HepG2 (cell line): ENCODE data around the gene FOXA1. TPM values are rescaled to one million over a fixed set of nuclear protein-coding genes. Genes with fewer than 3 reads are reported as not detected.

Source experiments
- ATAC-seq: fragments of 200-7000 bp; cut with Tn5 transposase; 3 replicates; pipeline ENCODE4 v1.9.1; 2020; ENCODE audit warnings: mild to moderate bottlenecking, moderate library complexity
- BruUV-seq: library from RNA; stranded (reverse); fragments of 400-500 nt; replicated peaks from 2 replicates; lab custom pipeline; 2021; lab: Mats Ljungman, UMichigan
- CTCF ChIA-PET: fragments of 300-600 bp; formaldehyde crosslinking; extraction: SDS; loops from one replicate; lab custom pipeline; 2021; ENCODE audit warnings: low total read pairs, inconsistent platforms, low intra/inter-chr PET ratio; lab: Yijun Ruan, JAX
- POLR2A ChIA-PET: fragments of 350-600 bp; sonication (Branson Sonifier 250); formaldehyde crosslinking; loops from one replicate; lab custom pipeline; 2020; ENCODE audit warnings: antibody characterized with exemption, inconsistent platforms; lab: Yijun Ruan, JAX
- DNase-seq: peaks from one replicate; pipeline ENCODE4 v3.0.0-alpha.2; 2015; ENCODE audit warnings: low spot score
- FAIRE-seq: peaks from 3 replicates; lab custom pipeline; 2011; peaks lifted over from hg19 to GRCh38; lab: Jason Lieb, UNC
- H2AFZ ChIP-seq: one replicate; pipeline ENCODE4 v1.6.1; 2011; ENCODE audit warnings: low read length, inconsistent platforms
- H3K27ac ChIP-seq: fragments of 300-600 bp; 3 replicates; pipeline ENCODE4 v1.8.0; 2011; ENCODE audit warnings: mixed run types, mild to moderate bottlenecking, mixed read lengths, low read length, inconsistent platforms; ENCODE audit not compliant: insufficient read depth; ENCODE audit errors: extremely low read length
- H3K27me3 ChIP-seq, 2 experiments: fragments of 200-600 bp in 1 of 2; 2 replicates in 1 of 2; 3 replicates in 1 of 2; pipeline versions ENCODE4 v1.6.0 to v1.8.0; 2011; ENCODE audit warnings: low read length in 2 of 2, mild to moderate bottlenecking in 2 of 2, moderate library complexity in 2 of 2, inconsistent platforms in 1 of 2; ENCODE audit not compliant: insufficient read depth in 2 of 2, control insufficient read depth in 1 of 2
- H3K36me3 ChIP-seq, 2 experiments: fragments of 200-600 bp in 1 of 2; replicated peaks in 1 of 2; 2 replicates in 1 of 2; 3 replicates in 1 of 2; pipeline versions ENCODE4 v1.5.1 to v1.8.0; 2011; ENCODE audit warnings: low read length in 2 of 2, inconsistent platforms in 1 of 2; ENCODE audit not compliant: insufficient read depth in 2 of 2, control insufficient read depth in 1 of 2
- H3K4me1 ChIP-seq: 2 replicates; pipeline ENCODE4 v1.5.1; 2012; ENCODE audit warnings: low read length, inconsistent platforms; ENCODE audit not compliant: insufficient read depth
- H3K4me2 ChIP-seq: 2 replicates; pipeline ENCODE4 v1.6.0; 2011; ENCODE audit warnings: low read depth, low read length, inconsistent platforms
- H3K4me3 ChIP-seq, 3 experiments: fragments of 200-600 bp in 1 of 3; sonication (generic), shearing (Covaris generic) in 1 of 3; replicated peaks in 1 of 3; 2 replicates each; pipeline ENCODE4 v1.5.1; 2011 to 2016; ENCODE audit warnings: low read length in 3 of 3, inconsistent platforms in 2 of 3, low read depth in 2 of 3, mild to moderate bottlenecking in 2 of 3, control low read depth in 1 of 3, mixed read lengths in 1 of 3; ENCODE audit not compliant: insufficient read depth in 1 of 3
- H3K79me2 ChIP-seq: one replicate; pipeline ENCODE4 v1.6.1; 2011; ENCODE audit warnings: low read length, inconsistent platforms; ENCODE audit not compliant: insufficient read depth
- H3K9ac ChIP-seq: 2 replicates; pipeline ENCODE4 v1.6.0; 2011; ENCODE audit warnings: mild to moderate bottlenecking, low read depth, low read length, inconsistent platforms; ENCODE audit not compliant: insufficient read depth
- H3K9me3 ChIP-seq: 2 replicates; pipeline ENCODE4 v1.5.1; 2012; ENCODE audit warnings: mild to moderate bottlenecking, low read length
- H4K20me1 ChIP-seq: 2 replicates; pipeline ENCODE4 v1.6.0; 2011; ENCODE audit warnings: inconsistent platforms, mild to moderate bottlenecking, low read length, moderate library complexity; ENCODE audit not compliant: insufficient read depth
- CHCHD3 ChIP-seq: sonication (generic); formaldehyde crosslinking; IDR thresholded peaks from 2 replicates; pipeline ENCODE4 v1.8.0; 2022; ENCODE audit warnings: mild to moderate bottlenecking, missing genetic modification reagents, moderate library complexity
- MLLT10 ChIP-seq: sonication (generic); formaldehyde crosslinking; IDR thresholded peaks from 2 replicates; pipeline ENCODE4 v1.4.0; 2020; ENCODE audit warnings: missing genetic modification reagents
- NFE2L2 ChIP-seq: fragments of 150-350 bp; IDR thresholded peaks from 2 replicates; pipeline ENCODE4 v1.6.1; 2014; ENCODE audit warnings: low read length
- NFRKB ChIP-seq: fragments of 450-650 bp; IDR thresholded peaks from 2 replicates; pipeline ENCODE4 v1.6.1; 2017
- NR1H2 ChIP-seq: sonication (generic); formaldehyde crosslinking; IDR thresholded peaks from 2 replicates; pipeline ENCODE4 v1.8.1; 2022; ENCODE audit warnings: low read depth, missing genetic modification reagents, borderline replicate concordance
- PTBP1 ChIP-seq: fragments of 200-400 bp; formaldehyde crosslinking; IDR thresholded peaks from 2 replicates; pipeline ENCODE4 v1.6.1; 2018; ENCODE audit warnings: low read length, low read depth; ENCODE audit not compliant: poor library complexity, severe bottlenecking
- RFX3 ChIP-seq: IDR thresholded peaks from 2 replicates; pipeline ENCODE4 v1.6.1; 2016; ENCODE audit warnings: missing biosample characterization, missing genetic modification reagents
- SRSF4 ChIP-seq: fragments of 200-400 bp; formaldehyde crosslinking; IDR thresholded peaks from one replicate; pipeline ENCODE4 v1.6.1; 2018; ENCODE audit warnings: mild to moderate bottlenecking, low read depth, low read length, moderate library complexity; ENCODE audit not compliant: poor library complexity, severe bottlenecking
- ZNF607 ChIP-seq: sonication (generic); formaldehyde crosslinking; IDR thresholded peaks from 2 replicates; pipeline ENCODE4 v1.5.1; 2020; ENCODE audit warnings: missing genetic modification reagents, mild to moderate bottlenecking, borderline replicate concordance
- ZSCAN29 ChIP-seq: sonication (generic); formaldehyde crosslinking; conservative IDR thresholded peaks from 2 replicates; pipeline ENCODE4 v1.4.0; 2020; ENCODE audit warnings: mild to moderate bottlenecking, missing genetic modification reagents
- ZSCAN9 ChIP-seq: IDR thresholded peaks from 2 replicates; pipeline ENCODE4 v1.6.1; 2016; ENCODE audit warnings: borderline replicate concordance
- WGBS: methylation state at CpG from one replicate; pipeline ENCODE4 v1.1.6; 2017; ENCODE audit warnings: low lambda C conversion rate; 5-methylcytosine and 5-hydroxymethylcytosine counted together
- in situ Hi-C: cut with HindIII; loops from 2 replicates; pipeline ENCODE4 v1.10.0; 2017; ENCODE audit warnings: low pct_unique_long_range_greater_than_20kb; ENCODE audit not compliant: extremely low pct_ligation_motif_present
- intact Hi-C: fragments of 100-400 bp; cut with micrococcal nuclease; formaldehyde crosslinking; loops from one replicate; pipeline ENCODE4 v1.10.0; 2022; ENCODE audit not compliant: unreplicated experiment
- polyA plus RNA-seq, 8 experiments: library from polyadenylated mRNA; depleted of rRNA in 3 of 8; stranded (reverse) in 7 of 8; unstranded in 1 of 8; fragments of >200 nt; fragmentation: Illumina TruSeq in 4 of 8; extraction: Trizol in 4 of 8; gene quantifications; 2 replicates each; pipeline versions ENCODE4 v1.2.1 to v1.2.3, GENCODE V29; 2011 to 2016; ENCODE audit warnings: low read depth in 4 of 8, missing spikeins in 1 of 8, mixed read lengths in 1 of 8; ENCODE audit not compliant: insufficient read depth in 1 of 8
- total RNA-seq, 5 experiments: library from RNA; depleted of rRNA; stranded (reverse); fragments of >200 nt; fragmentation: Illumina TruSeq; extraction: Trizol; gene quantifications; 2 replicates each; pipeline ENCODE4 v1.2.3, GENCODE V29; 2016; ENCODE audit warnings: low read depth in 1 of 5
- TF ChIP-seq, protein P1 (sequence below): sonication (generic); formaldehyde crosslinking; IDR thresholded peaks from 2 replicates; pipeline ENCODE4 v1.4.0; 2020; ENCODE audit warnings: missing genetic modification reagents
- TF ChIP-seq, protein P2 (sequence below): sonication (generic); formaldehyde crosslinking; IDR thresholded peaks from 2 replicates; pipeline ENCODE4 v1.4.0; 2020; ENCODE audit warnings: mild to moderate bottlenecking, missing genetic modification reagents

FOXA1 gene
- total and polyA plus RNA-seq, 2 of the 13 experiments (the other 11 are each of a cell fraction or from before 2014, with no cell fraction given), result 43.4 to 58.6 TPM

DNA sequence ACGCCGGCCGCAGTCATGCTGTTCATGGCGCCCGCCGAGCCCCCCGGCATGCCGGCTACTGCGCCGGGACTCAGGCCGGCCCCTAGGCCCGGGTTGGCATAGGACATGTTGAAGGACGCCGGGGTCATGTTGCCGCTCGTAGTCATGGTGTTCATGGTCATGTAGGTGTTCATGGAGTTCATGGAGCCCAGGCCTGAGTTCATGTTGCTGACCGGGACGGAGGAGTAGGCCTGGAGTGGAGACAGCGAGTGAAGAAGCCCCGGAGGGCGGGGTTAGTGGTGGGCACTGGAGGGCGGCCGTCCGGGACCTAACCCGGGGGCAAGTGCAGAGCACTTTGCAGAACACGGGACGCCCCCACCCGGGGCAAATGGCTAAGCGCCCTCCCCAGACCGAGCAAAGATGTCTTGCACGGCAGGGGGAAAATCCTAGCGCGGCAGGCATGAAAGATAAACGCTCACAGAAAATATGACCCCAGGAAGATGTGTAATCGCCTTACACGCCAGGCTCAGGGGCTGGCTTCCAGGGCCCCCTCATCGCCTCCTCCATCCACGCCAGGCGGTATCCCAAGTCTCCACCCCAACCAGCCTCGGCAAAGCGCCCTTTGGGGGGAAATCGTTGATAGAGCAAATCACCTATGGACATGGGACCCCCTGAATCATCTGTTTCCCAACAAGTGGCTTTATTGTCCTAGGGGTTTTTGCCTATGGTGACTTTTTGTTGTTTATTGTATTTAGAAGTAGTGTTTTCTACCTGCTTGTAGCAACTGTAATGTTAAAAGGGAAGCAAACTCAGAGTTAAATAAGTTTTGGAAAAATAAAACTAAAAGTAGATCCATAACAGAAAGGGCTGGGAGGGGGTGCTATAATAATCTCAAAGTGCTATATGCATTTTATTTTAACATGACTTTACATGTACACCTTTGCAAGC lies 2.3 kb downstream of the FOXA1 start (continued):
- TF ChIP-seq, protein P1, sequence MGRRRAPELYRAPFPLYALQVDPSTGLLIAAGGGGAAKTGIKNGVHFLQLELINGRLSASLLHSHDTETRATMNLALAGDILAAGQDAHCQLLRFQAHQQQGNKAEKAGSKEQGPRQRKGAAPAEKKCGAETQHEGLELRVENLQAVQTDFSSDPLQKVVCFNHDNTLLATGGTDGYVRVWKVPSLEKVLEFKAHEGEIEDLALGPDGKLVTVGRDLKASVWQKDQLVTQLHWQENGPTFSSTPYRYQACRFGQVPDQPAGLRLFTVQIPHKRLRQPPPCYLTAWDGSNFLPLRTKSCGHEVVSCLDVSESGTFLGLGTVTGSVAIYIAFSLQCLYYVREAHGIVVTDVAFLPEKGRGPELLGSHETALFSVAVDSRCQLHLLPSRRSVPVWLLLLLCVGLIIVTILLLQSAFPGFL, result peak; percentile 58; the same call in 1 of the 2 replicates
- TF ChIP-seq NFRKB (no peak), NR1H2 (CRISPR knock-in tag) (no peak), MLLT10 (CRISPR knock-in tag) (0 out of 2 replicates have a peak, but pooled peaks have one; percentile 71)

DNA sequence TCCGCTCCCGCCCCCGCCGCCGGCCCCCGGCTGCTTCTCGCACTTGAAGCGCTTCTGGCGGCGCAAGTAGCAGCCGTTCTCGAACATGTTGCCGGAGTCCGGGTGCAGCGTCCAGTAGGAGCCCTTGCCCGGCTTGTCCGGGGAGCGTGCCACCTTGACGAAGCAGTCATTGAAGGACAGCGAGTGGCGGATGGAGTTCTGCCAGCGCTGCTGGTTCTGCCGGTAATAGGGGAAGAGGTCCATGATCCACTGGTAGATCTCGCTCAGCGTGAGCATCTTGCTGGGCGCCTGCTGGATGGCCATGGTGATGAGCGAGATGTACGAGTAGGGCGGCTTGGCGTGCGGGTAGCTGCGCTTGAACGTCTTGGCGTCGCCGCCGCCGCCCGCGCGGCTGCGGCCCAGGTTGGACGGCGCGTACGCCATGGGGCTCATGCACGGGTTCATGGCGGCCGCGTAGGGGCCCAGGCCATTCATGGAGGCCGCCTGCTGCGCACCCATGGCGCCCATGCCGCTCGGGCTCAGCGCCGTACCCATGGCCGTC lies 3.0 kb downstream of the FOXA1 start:
- H3K4me3 ChIP-seq, result no peak overlapping the region; a peak in 1 of 6 replicates
- FAIRE-seq (no peak), ATAC-seq (no peak), DNase-seq (no peak)
- POLR2A ChIA-PET, result interaction anchor here (1.0 kb wide), 1 partner anchor 45 kb away, joined by 4 read pairs; no protein-coding TSS in a partner anchor
- H3K36me3 ChIP-seq, result peaks cover 9 to 14% of the 10 kb centered on the region in 2 experiments
- H3K9me3 ChIP-seq, result no peaks in the 10 kb centered on the region
- H3K27me3 ChIP-seq, result no peaks in the 10 kb centered on the region; a peak in 1 of 5 replicates
- CTCF ChIA-PET, result no interaction called here
- H3K27ac ChIP-seq, result no peak overlapping the region
- H3K4me1 ChIP-seq, result peaks cover 55% of the 10 kb centered on the region
- H2AFZ ChIP-seq, result no peak overlapping the region
- no peaks in the 10 kb centered on the region for H4K20me1 ChIP-seq
- WGBS, result 99% methylated on average over 58 of the region's 58 CpGs
- intact Hi-C loops, result loop anchor here (5.0 kb wide), 2 partner anchors 110 to 205 kb away; no protein-coding TSS in a partner anchor
- in situ Hi-C loops, result loop anchor here (5.0 kb wide), 1 partner anchor 340 kb away; no protein-coding TSS in a partner anchor
- peaks cover 78% of the 10 kb centered on the region for H3K79me2 ChIP-seq
- no TSS peak for BruUV-seq
- no peak overlapping the region for H3K4me2 ChIP-seq
- H3K9ac ChIP-seq, result no peak overlapping the region
- TF ChIP-seq ZNF607 (CRISPR knock-in tag) (no peak), ZSCAN9 (no peak), PTBP1 (no peak), RFX3 (CRISPR knock-in tag) (no peak), ZSCAN29 (CRISPR knock-in tag) (no peak), NFE2L2 (no peak), SRSF4 (peak; percentile 31), CHCHD3 (CRISPR knock-in tag) (no peak)
- TF ChIP-seq, protein P2, sequence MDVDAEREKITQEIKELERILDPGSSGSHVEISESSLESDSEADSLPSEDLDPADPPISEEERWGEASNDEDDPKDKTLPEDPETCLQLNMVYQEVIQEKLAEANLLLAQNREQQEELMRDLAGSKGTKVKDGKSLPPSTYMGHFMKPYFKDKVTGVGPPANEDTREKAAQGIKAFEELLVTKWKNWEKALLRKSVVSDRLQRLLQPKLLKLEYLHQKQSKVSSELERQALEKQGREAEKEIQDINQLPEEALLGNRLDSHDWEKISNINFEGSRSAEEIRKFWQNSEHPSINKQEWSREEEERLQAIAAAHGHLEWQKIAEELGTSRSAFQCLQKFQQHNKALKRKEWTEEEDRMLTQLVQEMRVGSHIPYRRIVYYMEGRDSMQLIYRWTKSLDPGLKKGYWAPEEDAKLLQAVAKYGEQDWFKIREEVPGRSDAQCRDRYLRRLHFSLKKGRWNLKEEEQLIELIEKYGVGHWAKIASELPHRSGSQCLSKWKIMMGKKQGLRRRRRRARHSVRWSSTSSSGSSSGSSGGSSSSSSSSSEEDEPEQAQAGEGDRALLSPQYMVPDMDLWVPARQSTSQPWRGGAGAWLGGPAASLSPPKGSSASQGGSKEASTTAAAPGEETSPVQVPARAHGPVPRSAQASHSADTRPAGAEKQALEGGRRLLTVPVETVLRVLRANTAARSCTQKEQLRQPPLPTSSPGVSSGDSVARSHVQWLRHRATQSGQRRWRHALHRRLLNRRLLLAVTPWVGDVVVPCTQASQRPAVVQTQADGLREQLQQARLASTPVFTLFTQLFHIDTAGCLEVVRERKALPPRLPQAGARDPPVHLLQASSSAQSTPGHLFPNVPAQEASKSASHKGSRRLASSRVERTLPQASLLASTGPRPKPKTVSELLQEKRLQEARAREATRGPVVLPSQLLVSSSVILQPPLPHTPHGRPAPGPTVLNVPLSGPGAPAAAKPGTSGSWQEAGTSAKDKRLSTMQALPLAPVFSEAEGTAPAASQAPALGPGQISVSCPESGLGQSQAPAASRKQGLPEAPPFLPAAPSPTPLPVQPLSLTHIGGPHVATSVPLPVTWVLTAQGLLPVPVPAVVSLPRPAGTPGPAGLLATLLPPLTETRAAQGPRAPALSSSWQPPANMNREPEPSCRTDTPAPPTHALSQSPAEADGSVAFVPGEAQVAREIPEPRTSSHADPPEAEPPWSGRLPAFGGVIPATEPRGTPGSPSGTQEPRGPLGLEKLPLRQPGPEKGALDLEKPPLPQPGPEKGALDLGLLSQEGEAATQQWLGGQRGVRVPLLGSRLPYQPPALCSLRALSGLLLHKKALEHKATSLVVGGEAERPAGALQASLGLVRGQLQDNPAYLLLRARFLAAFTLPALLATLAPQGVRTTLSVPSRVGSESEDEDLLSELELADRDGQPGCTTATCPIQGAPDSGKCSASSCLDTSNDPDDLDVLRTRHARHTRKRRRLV, result no peak
